Loucy (cell line): Measurements from ENCODE around the gene UNC80.

Source experiments
- CTCF ChIP-seq: fragments of 200-600 bp; sonication (generic); conservative IDR thresholded peaks from 2 replicates; pipeline ENCODE4 v1.5.1; 2014; ENCODE audit warnings: mild to moderate bottlenecking, antibody characterized with exemption, low read length
- EZH2phosphoT487 ChIP-seq: fragments of 200-600 bp; IDR thresholded peaks from 2 replicates; pipeline ENCODE4 v1.6.1; 2018; ENCODE audit warnings: antibody characterized with exemption, mild to moderate bottlenecking, moderate library complexity, borderline replicate concordance

DNA sequence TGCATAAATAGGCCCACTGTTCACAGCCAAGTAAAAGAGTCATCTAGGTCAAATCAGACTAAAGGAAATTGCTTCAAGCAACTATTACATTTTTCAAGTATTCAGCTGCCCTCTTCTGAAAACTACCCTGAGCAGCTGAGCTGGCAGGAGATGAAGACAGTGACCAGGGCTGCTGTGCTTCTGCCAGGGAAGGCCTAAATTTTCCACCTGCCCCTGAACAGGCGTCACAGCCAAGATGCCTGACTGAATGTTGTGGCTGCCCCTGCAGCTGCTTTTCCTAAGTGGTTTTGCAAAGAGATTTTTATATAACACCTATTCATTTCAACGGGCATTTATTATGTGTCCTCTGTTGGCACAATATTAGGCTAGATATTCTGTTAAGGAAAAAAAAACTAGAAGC lies 134.1 kb downstream of the UNC80 start:
- TF ChIP-seq CTCF (no peak), EZH2phosphoT487 (no peak)
